Suprapubic skin (tissue), 4 donors: Measurements from ENCODE around the gene TRPM1. TPM values are rescaled to one million over a fixed set of nuclear protein-coding genes. Genes with fewer than 3 reads are reported as not detected.

Experiments used
- DNase-seq, 2 donors: peaks; one replicate each; pipeline ENCODE4 v3.0.0-alpha.2; 2019; ENCODE audit warnings: low spot score in 2 of 2
- H3K27ac ChIP-seq: fragments of 200-600 bp; sonication (generic); one replicate; pipeline ENCODE4 v1.5.1; 2019
- H3K27me3 ChIP-seq: fragments of 200-600 bp; sonication (generic); one replicate; pipeline ENCODE4 v1.5.1; 2019
- H3K36me3 ChIP-seq: fragments of 200-600 bp; sonication (generic); one replicate; pipeline ENCODE4 v1.5.1; 2019
- H3K4me1 ChIP-seq: fragments of 200-600 bp; sonication (generic); one replicate; pipeline ENCODE4 v1.5.1; 2019
- H3K4me3 ChIP-seq: fragments of 200-600 bp; sonication (generic); one replicate; pipeline ENCODE4 v1.5.1; 2019; ENCODE audit warnings: mild to moderate bottlenecking
- H3K9me3 ChIP-seq: fragments of 200-600 bp; sonication (generic); one replicate; pipeline ENCODE4 v1.5.1; 2019
- CTCF ChIP-seq, 2 donors: fragments of 200-600 bp in 1 of 2; fragments of 450-650 bp in 1 of 2; sonication (generic) in 1 of 2; IDR thresholded peaks; one replicate each; pipeline ENCODE4 v1.5.1; 2016 to 2019; ENCODE audit warnings: antibody characterized with exemption in 2 of 2, mild to moderate bottlenecking in 1 of 2, moderate library complexity in 1 of 2
- EP300 ChIP-seq: sonication (generic); formaldehyde crosslinking; IDR thresholded peaks from one replicate; pipeline ENCODE4 v1.6.1; 2017; ENCODE audit warnings: antibody characterized with exemption
- POLR2A ChIP-seq, 2 donors: fragments of 450-650 bp; IDR thresholded peaks; one replicate each; pipeline ENCODE4 v1.6.1; 2017; ENCODE audit warnings: antibody characterized with exemption in 2 of 2, mild to moderate bottlenecking in 2 of 2, moderate library complexity in 2 of 2
- POLR2AphosphoS5 ChIP-seq, 3 donors: sonication (generic); formaldehyde crosslinking; IDR thresholded peaks; one replicate each; pipeline ENCODE4 v1.6.1; 2017; ENCODE audit warnings: antibody characterized with exemption in 3 of 3
- WGBS: methylation state at CpG from one replicate; pipeline ENCODE4 v1.1.5; 2018; 5-methylcytosine and 5-hydroxymethylcytosine counted together
- total RNA-seq, 4 donors: library from RNA; depleted of rRNA; stranded (reverse); fragments of >200 nt; gene quantifications; one replicate each; pipeline ENCODE4 v1.1.0, GENCODE V29; 2016

Gene TRPM1
- total RNA-seq, 4 donors from 2014 or later, result 5.1 to 15.2 (median 10.2) TPM

GRCh38 chr15:30953183-30953582 lies 148.3 kb downstream of the TRPM1 start:
- H3K36me3 ChIP-seq, result peaks cover 94% of the 10 kb centered on the region
- WGBS, result 91% methylated on average over 7 of the region's 7 CpGs
- TF ChIP-seq CTCF (IDR thresholded peaks at IDR 0.05), result no peak
- no peak for TF ChIP-seq POLR2AphosphoS5 (IDR thresholded peaks at IDR 0.05)
- no peak for TF ChIP-seq POLR2A (IDR thresholded peaks at IDR 0.05)
- no peak for TF ChIP-seq EP300
- no peak overlapping the region for H3K27ac ChIP-seq
- DNase-seq, result no peak
- no peaks in the 10 kb centered on the region for H3K4me1 ChIP-seq
- no peaks in the 10 kb centered on the region for H3K27me3 ChIP-seq
- H3K4me3 ChIP-seq, result no peak overlapping the region
- H3K9me3 ChIP-seq, result no peaks in the 10 kb centered on the region

Other genes with a start within 250 kb of the TRPM1 start
- gene FAN1, start 197.8 kb downstream of the TRPM1 start, total RNA-seq, result 10 to 100 TPM; 16.2 to 45.5 (median 22.8) TPM
- 10 to 100 TPM; 24.9 to 46.7 (median 27.1) TPM for gene MTMR10, start 110.1 kb downstream of the TRPM1 start, total RNA-seq
- 100 to 1,000 TPM; 141 to 162 (median 145) TPM for gene KLF13, start 225.1 kb upstream of the TRPM1 start, total RNA-seq